T-helper 1 cell treated with Interleukin-12 subunit alpha and Interleukin-12 subunit beta and Interleukin-4 antibody, amounts not matched to agents 30 μg/mL and 1 μg/mL, for 36 hours (primary cell): ENCODE measurements around the gene SLC12A7.
"Not testable (repeated sequence)": the region's sequence is repeated elsewhere in the genome, so short reads cannot be mapped to it uniquely, and the experiment has no call there.

Source experiments
- H3K27ac Mint-ChIP-seq: one replicate; pipeline ENCODE4 v1.8.0; 2021; ENCODE audit warnings: mild to moderate bottlenecking, mixed read lengths
- H3K27me3 Mint-ChIP-seq: one replicate; pipeline ENCODE4 v1.8.0; 2021; ENCODE audit warnings: low read depth, mixed read lengths
- H3K36me3 Mint-ChIP-seq: one replicate; pipeline ENCODE4 v1.8.0; 2021; ENCODE audit warnings: low read depth, mixed read lengths
- H3K4me1 Mint-ChIP-seq: one replicate; pipeline ENCODE4 v1.8.0; 2021; ENCODE audit warnings: low read depth, mixed read lengths
- H3K4me3 Mint-ChIP-seq: one replicate; pipeline ENCODE4 v1.8.0; 2021; ENCODE audit warnings: mild to moderate bottlenecking, moderate library complexity, mixed read lengths
- H3K9me3 Mint-ChIP-seq: one replicate; pipeline ENCODE4 v1.8.0; 2021; ENCODE audit warnings: mixed read lengths

SLC12A7 gene

DNA sequence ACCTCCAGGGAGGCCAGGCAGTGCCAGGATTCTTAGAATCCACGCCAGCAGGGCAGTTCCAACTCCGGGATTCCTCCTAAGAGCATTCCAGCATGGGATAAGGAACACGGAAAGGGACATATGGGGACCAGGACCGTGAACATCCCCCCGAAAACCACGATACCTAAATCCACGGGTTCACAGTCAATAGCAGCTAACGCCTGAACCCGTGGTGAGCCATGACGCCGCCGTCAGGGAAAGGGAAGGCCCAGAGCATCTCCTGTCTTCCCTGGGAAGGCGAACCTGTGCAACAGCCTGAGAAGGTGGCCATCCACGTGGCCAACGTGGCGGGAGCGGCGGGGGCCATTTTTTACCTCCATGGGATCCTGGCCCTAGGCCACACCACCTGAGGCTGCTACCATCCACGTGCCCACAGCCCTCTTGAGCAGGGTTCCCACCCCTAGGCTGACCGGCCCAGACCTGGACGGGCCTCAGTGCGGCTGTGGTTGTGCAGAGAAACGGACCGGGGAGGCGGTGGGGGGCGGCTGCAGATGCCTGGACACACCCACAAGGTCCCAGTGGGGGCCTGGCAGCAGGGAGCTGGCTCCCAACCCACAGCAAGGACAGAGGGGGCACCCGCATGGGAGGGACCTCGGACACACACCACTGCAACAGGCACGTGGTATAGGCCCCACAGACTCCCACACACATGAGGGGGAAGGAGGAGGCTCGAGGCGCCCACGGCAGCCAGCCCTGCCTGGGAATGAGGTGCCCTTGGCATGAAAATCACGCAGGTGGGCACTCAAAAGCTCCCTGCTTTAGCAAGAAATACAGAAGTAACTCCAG is 42.8 kb downstream of the SLC12A7 start:
- Mint-ChIP-seq H3K27ac (no peak overlapping the region), H3K36me3 (peaks cover 11% of the 10 kb centered on the region), H3K27me3 (no peaks in the 10 kb centered on the region), H3K4me1 (no peaks in the 10 kb centered on the region), H3K9me3 (no peaks in the 10 kb centered on the region), H3K4me3 (no peak overlapping the region)

DNA sequence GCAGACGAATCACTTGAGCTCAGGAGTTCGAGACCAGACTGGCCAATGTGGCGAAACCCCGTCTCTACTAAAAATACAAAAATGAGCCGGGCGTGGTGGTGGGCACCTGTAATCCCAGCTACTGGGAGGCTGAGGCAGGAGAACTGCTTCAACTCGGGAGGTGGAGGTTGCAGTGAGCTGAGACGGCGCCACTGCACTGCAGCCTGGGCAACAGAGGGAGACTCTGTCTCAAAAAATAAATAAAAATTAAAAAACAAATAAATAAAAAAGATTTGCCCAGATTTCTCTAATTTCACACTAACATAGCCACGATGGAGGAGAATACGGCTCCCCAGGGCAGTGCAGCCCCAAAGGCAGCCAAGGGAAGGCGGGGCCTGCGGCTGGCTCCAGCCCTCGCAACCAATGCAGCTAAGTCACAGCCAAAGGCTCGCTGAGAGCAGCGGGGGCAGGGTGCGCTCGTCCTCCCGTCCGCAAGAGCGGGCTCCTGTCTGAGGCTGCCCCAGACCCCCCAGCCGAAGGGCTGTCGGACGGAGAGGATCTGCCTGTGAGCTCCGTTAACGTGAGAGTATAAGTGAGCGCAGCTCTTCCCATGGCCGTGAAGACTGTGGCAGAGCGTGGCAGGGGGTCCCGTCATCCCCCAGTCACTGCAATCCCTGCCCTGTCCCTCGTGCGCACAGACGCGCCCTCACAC is 43.5 kb downstream of the SLC12A7 start:
- no peak overlapping the region for H3K27ac Mint-ChIP-seq
- no peaks in the 10 kb centered on the region for H3K4me1 Mint-ChIP-seq
- H3K9me3 Mint-ChIP-seq: no peaks in the 10 kb centered on the region
- no peaks in the 10 kb centered on the region for H3K27me3 Mint-ChIP-seq
- H3K4me3 Mint-ChIP-seq: no peak overlapping the region
- H3K36me3 Mint-ChIP-seq: peaks cover 8% of the 10 kb centered on the region

DNA sequence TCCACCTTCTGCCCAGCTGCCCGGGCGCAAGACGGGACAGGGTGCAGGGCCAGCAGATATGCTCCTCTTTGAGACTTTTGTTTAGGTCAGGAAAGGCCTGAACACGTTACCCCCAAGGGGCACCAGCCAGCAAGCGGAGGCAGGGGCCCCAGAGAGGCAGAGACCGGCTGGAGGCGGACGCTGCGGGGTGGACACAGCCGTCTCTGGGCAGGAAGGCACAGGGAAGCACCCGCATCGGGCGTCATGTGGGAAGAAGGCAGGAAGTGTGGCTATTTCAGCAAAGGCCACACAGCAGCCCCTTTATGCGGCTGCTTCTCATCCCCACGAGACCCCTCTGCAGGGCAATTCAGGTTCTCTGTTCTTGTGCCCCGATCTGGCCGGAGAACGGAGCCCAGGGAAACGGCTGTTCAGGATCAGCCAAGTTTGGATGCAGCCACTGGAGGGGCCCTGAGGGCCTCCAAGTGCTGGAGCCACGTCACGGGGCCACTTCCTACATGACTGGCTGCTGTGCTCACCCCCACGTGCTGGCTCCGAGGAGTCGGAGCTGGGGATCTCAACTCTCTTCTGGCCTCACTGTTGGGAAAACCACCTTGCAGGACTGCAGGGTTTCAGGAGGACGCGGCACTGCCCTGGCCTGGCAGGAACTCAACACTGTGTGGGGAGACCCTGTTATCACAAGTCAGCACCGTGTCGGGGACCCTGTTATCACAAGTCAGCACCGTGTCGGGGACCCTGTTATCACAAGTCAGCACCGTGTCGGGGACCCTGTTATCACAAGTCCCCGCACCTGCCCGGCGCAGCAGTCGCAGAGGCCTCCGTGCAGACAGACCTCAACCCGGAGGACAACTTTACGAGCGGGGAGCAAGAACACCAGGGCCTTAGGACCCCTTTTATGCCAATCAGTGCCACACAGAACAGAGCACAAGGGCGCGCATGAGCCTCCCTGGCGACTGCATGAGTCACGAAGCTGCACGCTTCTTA is 44.4 kb downstream of the SLC12A7 start:
- H3K9me3 Mint-ChIP-seq: no peaks in the 10 kb centered on the region
- no peak overlapping the region for H3K4me3 Mint-ChIP-seq
- no peaks in the 10 kb centered on the region for H3K4me1 Mint-ChIP-seq
- no peaks in the 10 kb centered on the region for H3K27me3 Mint-ChIP-seq
- peaks cover 8% of the 10 kb centered on the region for H3K36me3 Mint-ChIP-seq
- H3K27ac Mint-ChIP-seq: no peak overlapping the region

DNA sequence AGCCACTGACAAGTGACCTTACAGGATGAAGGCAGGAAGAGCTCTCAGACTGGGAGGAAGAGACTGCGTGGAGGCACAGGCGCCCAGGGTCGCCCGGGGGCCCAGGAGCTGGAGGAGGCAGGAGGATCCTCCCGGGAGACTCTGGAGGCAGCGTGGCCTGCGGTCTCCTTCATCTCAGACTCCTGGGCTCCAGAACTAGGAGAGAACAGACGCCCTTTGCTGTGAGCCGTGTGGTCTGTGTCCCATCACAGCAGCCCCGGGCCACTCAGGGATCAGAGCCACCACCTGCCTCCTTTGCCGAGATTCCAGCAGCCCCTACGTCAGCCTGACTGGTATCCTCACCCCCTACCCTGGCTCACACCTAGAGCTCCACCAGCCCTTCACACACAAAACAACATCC is 45.2 kb downstream of the SLC12A7 start:
- H3K4me1 Mint-ChIP-seq: no peaks in the 10 kb centered on the region
- H3K4me3 Mint-ChIP-seq: no peak overlapping the region
- H3K27me3 Mint-ChIP-seq: no peaks in the 10 kb centered on the region
- H3K27ac Mint-ChIP-seq: no peak overlapping the region
- no peaks in the 10 kb centered on the region for H3K9me3 Mint-ChIP-seq
- peaks cover 8% of the 10 kb centered on the region for H3K36me3 Mint-ChIP-seq

DNA sequence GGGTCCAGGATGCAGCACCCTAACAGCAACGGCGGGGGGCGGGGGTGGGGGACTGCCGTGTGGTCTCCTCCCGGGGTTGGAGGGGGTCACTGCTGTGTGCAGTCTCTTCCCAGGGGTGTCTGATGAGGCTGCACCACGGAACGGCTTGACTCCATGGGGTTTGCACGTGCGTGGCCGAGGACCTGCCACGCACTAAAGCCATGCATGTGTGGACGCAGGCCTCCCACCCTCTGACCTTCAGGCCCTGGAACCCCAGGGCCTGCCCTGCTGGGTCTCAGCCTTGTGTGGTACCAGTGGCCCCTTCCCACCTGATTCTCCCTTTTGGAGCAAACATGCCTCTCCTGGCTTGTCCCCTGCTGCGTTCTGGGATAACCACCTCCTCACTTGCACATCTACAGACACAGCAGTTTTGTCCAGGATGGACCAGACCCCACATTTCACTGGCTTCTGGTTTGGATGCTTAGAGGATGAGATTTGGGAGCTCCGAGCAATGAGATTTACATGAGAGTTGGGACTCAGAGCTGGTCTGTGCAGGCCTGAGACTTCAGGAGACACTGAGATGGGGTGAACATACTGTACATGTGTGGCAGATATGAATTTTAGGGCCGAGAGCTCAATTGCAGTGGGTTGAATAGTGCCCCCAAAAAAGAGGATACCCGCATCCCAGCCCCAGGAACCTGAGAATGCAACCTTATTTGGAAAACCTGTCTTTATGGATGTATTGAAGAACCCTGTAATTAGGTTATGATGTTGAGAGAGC is 45.8 kb downstream of the SLC12A7 start:
- Mint-ChIP-seq H3K4me3 (no peak overlapping the region), H3K27me3 (no peaks in the 10 kb centered on the region), H3K4me1 (no peaks in the 10 kb centered on the region)

DNA sequence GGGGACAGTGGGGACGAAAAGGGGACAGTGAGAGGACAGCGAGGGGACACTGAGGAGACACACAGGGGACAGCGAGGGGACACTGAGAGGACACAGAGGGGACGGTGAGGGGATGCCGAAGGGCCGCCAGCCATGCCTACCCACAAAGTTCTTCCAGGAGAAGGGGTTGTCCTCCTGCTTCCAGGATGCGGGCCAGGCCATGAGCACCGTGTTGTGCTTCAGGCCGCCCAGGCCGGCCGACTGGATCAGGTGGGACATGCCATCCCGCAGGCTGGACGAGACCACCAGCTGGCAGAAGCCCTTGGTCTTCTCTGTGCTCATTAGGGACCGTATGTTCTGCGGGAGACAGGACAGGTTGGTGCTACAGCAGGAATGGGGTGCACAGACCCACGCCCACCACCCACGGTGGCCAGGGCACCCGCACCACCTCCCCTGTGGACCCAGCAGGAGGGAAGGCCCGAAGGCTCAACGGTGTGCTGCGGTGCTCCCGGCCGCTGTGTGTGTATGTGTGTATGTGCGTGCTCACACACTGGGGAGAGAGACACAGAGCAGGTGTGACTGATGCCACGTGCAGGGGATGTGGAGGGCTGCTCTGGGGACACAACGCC is 46.6 kb downstream of the SLC12A7 start:
- Mint-ChIP-seq H3K27ac (no peak overlapping the region), H3K9me3 (no peaks in the 10 kb centered on the region), H3K4me3 (no peak overlapping the region), H3K27me3 (no peaks in the 10 kb centered on the region), H3K36me3 (peaks cover 8% of the 10 kb centered on the region), H3K4me1 (no peaks in the 10 kb centered on the region)

More for the DNA sequence above, 45.8 kb downstream of the SLC12A7 start:
- H3K27ac Mint-ChIP-seq: no peak overlapping the region
- no peaks in the 10 kb centered on the region for H3K9me3 Mint-ChIP-seq
- H3K36me3 Mint-ChIP-seq: peaks cover 8% of the 10 kb centered on the region

DNA sequence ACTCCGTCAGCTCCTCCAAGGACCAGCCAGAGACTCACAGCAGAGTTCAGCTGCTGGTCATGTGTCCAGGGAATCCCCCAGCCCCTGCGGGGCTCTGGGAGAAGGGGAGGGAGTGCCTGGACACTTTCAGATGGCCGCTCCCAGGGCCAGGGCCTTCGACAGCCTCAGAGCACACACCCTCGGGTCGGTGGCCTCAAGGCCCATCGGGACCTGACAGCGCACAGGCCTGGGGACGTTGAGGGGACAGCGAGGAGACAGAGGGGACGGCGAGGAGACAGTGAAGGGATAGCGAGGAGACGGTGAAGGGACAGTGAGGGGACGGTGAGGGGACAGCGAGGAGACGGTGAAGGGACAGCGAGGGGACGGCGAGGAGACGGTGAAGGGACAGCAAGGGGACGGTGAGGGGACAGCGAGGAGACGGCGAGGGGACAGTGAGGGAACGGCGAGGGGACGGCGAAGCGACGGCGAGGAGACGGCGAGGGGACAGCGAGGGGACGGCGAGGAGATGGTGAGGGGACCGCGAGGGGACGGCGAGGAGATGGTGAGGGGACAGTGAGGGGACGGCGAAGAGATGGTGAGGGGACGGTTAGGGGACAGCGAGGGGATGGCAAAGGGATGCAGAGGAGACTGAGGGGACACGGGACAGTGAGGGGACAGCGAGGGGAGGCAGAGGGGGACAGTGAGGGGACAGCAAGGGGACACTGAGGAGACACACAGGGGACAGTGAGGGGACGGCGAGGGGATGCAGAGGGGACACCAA is 47.3 kb downstream of the SLC12A7 start:
- Mint-ChIP-seq H3K27ac (no peak overlapping the region), H3K9me3 (no peaks in the 10 kb centered on the region), H3K4me1 (no peaks in the 10 kb centered on the region), H3K27me3 (no peaks in the 10 kb centered on the region), H3K36me3 (peaks cover 8% of the 10 kb centered on the region), H3K4me3 (no peak overlapping the region)

DNA sequence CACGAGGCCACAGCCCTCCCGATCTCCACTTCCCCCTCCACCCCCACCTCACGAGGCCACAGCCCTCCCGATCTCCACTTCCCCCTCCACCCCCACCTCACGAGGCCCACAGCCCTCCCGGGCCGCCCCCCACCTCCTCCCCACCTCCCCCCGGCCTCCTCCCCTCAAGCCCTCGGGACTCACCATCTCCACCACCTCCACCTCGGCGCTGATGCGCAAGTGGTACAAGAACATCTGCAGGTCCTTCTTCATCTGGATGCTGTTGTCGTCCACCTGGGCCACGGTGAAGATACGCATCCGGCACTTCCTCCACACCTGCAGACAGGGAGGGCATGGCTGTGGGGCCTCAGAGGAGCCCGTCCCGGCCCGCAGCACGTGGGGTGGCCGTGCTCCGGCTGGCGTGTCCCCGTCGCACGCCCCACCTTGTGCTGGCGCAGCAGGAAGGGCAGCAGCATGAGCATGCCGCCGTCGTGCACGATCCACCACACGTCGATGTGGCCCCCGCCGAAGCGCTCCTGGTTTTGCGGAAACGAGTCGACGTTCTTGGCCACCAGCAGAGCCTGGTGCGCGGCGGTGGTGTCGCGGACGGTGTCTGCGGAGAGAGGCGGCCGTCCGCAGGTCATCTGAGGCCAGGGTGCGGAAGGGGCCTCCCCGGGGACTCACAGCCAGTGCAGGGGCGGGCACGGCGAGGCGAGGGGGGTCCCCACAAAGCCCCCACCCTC is 48.0 kb downstream of the SLC12A7 start:
- Mint-ChIP-seq H3K9me3 (no peaks in the 10 kb centered on the region), H3K27ac (no peak overlapping the region), H3K36me3 (peaks cover 8% of the 10 kb centered on the region), H3K4me3 (no peak overlapping the region), H3K27me3 (no peaks in the 10 kb centered on the region), H3K4me1 (no peaks in the 10 kb centered on the region)

DNA sequence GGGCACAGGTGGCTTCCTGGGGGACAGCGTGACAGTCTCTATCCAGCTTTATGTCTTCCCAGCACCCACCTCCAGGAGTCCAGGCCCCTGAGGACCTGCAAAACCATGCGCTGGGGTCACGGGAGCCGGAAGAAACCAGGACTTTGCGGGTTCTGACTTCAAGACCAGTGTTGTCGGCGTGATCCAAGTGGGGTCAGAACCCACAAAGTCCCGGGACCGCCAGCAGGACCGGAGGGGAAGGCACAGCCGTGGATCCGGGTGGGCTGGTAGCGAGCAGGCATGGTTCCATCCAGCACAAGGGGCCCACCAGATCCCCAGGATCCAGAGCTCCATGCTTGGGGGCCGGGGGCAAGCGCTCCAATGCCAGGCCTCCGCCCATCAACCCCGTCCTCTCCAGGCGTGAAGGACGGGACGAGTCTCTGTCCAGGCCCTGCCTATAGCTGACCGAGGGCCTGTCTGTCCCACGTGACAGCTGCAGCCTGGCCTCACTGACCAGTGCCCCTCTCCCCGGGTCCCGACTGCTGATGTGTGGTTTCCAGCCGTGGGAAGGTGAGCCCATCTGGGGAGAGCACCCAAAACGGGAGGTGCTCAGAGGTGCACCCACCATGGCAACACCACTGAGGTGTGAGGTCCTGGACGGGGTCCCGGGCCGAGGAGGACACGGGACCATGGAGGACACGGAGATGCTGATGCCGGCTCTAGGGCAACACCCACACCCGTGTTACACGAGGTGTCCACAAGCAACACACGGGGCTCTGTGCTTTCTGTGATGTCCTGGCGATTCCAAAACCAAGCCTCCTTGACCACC is 48.9 kb downstream of the SLC12A7 start:
- Mint-ChIP-seq H3K27me3 (no peaks in the 10 kb centered on the region), H3K4me1 (no peaks in the 10 kb centered on the region), H3K27ac (no peak overlapping the region), H3K4me3 (no peak overlapping the region), H3K36me3 (peaks cover 8% of the 10 kb centered on the region), H3K9me3 (no peaks in the 10 kb centered on the region)

DNA sequence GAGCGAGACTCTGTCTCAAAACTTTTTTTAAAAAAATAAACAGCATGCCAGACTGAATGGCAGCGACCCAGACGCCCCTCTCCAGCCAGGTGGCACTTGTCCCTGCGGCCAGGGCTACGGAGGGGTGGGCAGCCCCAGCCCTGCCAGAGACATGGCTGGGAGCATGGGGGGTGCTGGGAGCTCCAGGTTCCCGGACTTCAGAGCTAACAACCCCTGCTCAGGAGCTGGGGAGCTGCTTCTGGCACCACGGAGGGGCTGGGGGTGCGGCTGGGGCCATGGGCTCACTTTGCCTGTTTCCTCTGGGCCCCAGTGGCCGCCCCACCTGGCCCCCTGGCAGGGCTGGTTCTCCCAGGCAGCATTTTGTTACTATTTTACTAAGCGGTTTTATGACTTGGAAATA is 49.9 kb downstream of the SLC12A7 start:
- H3K36me3 Mint-ChIP-seq: peaks cover 8% of the 10 kb centered on the region
- H3K27me3 Mint-ChIP-seq: no peaks in the 10 kb centered on the region
- H3K9me3 Mint-ChIP-seq: no peaks in the 10 kb centered on the region
- H3K4me1 Mint-ChIP-seq: no peaks in the 10 kb centered on the region
- no peak overlapping the region for H3K27ac Mint-ChIP-seq
- H3K4me3 Mint-ChIP-seq: no peak overlapping the region

DNA sequence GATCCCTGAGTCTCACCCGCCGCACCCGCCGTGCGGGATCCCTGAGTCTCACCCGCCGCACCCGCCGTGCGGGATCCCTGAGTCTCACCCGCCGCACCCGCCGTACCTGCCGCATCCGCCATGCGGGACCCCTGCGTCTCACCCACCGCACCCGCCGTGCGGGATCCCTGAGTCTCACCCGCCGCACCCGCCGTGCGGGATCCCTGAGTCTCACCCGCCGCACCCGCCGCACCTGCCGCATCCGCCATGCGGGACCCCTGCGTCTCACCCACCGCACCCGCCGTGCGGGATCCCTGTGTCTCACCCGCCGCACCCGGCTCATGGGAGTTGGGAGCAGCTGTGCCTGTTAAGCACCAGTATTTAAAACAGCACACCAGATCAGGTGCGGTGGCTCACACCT is 50.6 kb downstream of the SLC12A7 start:
- not testable (repeated sequence) for H3K4me3 Mint-ChIP-seq, H3K36me3 Mint-ChIP-seq, H3K27ac Mint-ChIP-seq, H3K4me1 Mint-ChIP-seq, H3K9me3 Mint-ChIP-seq, H3K27me3 Mint-ChIP-seq

DNA sequence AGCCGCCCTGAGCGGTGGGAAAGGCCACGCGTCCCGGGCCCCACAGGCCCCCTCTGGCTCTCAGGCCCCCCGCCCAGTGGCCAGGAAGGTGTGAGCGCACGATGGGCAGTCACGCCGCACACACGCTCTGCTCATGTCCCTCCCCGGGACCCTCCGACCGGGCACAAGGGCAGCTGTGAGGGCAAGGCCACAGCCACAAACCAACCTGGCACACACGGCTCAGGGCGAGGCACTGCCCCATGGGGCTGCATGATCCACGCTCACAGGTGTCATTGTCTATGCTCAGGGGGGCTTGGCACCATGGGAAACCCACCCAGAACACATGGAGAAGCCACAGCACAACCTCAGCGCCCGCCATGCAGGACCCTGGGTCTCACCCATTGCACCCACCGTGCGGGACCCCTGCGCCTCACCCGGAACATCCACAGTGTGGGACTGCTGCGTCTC is 51.3 kb downstream of the SLC12A7 start:
- Mint-ChIP-seq H3K4me3 (no peak overlapping the region), H3K27me3 (no peaks in the 10 kb centered on the region), H3K36me3 (peaks cover 2% of the 10 kb centered on the region), H3K27ac (no peak overlapping the region), H3K4me1 (no peaks in the 10 kb centered on the region), H3K9me3 (no peaks in the 10 kb centered on the region)
